ENCODE results near the gene CAMTA1. TPM values are rescaled to one million over a fixed set of nuclear protein-coding genes. Genes with fewer than 3 reads are reported as not detected.

The CAMTA1 gene
- total RNA-seq, 1 donor from 2014 or later = 99.0 TPM

GRCh38 chr1:7253988-7254587 is 468.8 kb downstream of the CAMTA1 start:
- peaks cover 10% of the 10 kb centered on the region for H3K27me3 Mint-ChIP-seq
- DNase-seq (ENCODE audit: low spot score, unreplicated experiment) = no peak
- no peak overlapping the region for H3K27ac Mint-ChIP-seq
- H3K4me3 Mint-ChIP-seq (ENCODE audit: low read depth) = no peak overlapping the region
- H3K36me3 Mint-ChIP-seq (ENCODE audit: insufficient read depth) = no peaks in the 10 kb centered on the region
- H3K4me1 Mint-ChIP-seq (ENCODE audit: low read depth) = peaks cover 6% of the 10 kb centered on the region
- H3K9me3 Mint-ChIP-seq (ENCODE audit: low read depth) = no peaks in the 10 kb centered on the region
- no peak for TF ChIP-seq CTCF (IDR thresholded peaks at IDR 0.05; ENCODE audit: unreplicated experiment)

GRCh38 chr1:7255303-7256058 is 470.2 kb downstream of the CAMTA1 start:
- Mint-ChIP-seq H3K27me3 (peaks cover 14% of the 10 kb centered on the region), H3K4me3 (ENCODE audit: low read depth) (no peak overlapping the region), H3K36me3 (ENCODE audit: insufficient read depth) (no peaks in the 10 kb centered on the region), H3K9me3 (ENCODE audit: low read depth) (no peaks in the 10 kb centered on the region), H3K27ac (no peak overlapping the region), H3K4me1 (ENCODE audit: low read depth) (peaks cover 6% of the 10 kb centered on the region)
- no peak for TF ChIP-seq CTCF (IDR thresholded peaks at IDR 0.05; ENCODE audit: unreplicated experiment)
- DNase-seq (ENCODE audit: low spot score, unreplicated experiment) = no peak

GRCh38 chr1:7256526-7256925 is 471.3 kb downstream of the CAMTA1 start:
- no peak for DNase-seq (ENCODE audit: low spot score, unreplicated experiment)
- peaks cover 6% of the 10 kb centered on the region for H3K4me1 Mint-ChIP-seq (ENCODE audit: low read depth)
- H3K27me3 Mint-ChIP-seq = peaks cover 19% of the 10 kb centered on the region
- no peak overlapping the region for H3K27ac Mint-ChIP-seq
- H3K36me3 Mint-ChIP-seq (ENCODE audit: insufficient read depth) = no peaks in the 10 kb centered on the region
- no peak overlapping the region for H3K4me3 Mint-ChIP-seq (ENCODE audit: low read depth)
- TF ChIP-seq CTCF (IDR thresholded peaks at IDR 0.05; ENCODE audit: unreplicated experiment) = no peak
- H3K9me3 Mint-ChIP-seq (ENCODE audit: low read depth) = no peaks in the 10 kb centered on the region

GRCh38 chr1:7257225-7257624 is 472.0 kb downstream of the CAMTA1 start:
- Mint-ChIP-seq H3K9me3 (ENCODE audit: low read depth) (no peaks in the 10 kb centered on the region), H3K27ac (no peak overlapping the region), H3K27me3 (peaks cover 19% of the 10 kb centered on the region), H3K36me3 (ENCODE audit: insufficient read depth) (no peaks in the 10 kb centered on the region), H3K4me3 (ENCODE audit: low read depth) (no peak overlapping the region), H3K4me1 (ENCODE audit: low read depth) (peaks cover 6% of the 10 kb centered on the region)
- no peak for TF ChIP-seq CTCF (IDR thresholded peaks at IDR 0.05; ENCODE audit: unreplicated experiment)
- no peak for DNase-seq (ENCODE audit: low spot score, unreplicated experiment)

- H3K9me3 Mint-ChIP-seq (ENCODE audit: low read depth) = no peaks in the 10 kb centered on the region
- H3K36me3 Mint-ChIP-seq (ENCODE audit: insufficient read depth) = no peaks in the 10 kb centered on the region
- H3K4me3 Mint-ChIP-seq (ENCODE audit: low read depth) = no peak overlapping the region
- DNase-seq (ENCODE audit: low spot score, unreplicated experiment) = no peak
- no peak overlapping the region for H3K27ac Mint-ChIP-seq
- TF ChIP-seq CTCF (IDR thresholded peaks at IDR 0.05; ENCODE audit: unreplicated experiment) = no peak
- H3K4me1 Mint-ChIP-seq (ENCODE audit: low read depth) = no peaks in the 10 kb centered on the region
- H3K27me3 Mint-ChIP-seq = peaks cover 22% of the 10 kb centered on the region
Measured at GRCh38 chr1:7258589-7259135, 473.4 kb downstream of the CAMTA1 start.

Measured in progenitor cell of endocrine pancreas (in vitro differentiated cells).